Progenitor cell of endocrine pancreas (in vitro differentiated cells): ENCODE results near the gene TTLL11. TPM values are rescaled to one million over a fixed set of nuclear protein-coding genes. Genes with fewer than 3 reads are reported as not detected.

Source experiments
- DNase-seq: peaks from one replicate; pipeline ENCODE4 v3.0.0; 2021; ENCODE audit warnings: low spot score; ENCODE audit not compliant: unreplicated experiment
- H3K27ac Mint-ChIP-seq: 2 replicates; pipeline ENCODE4 v1.8.0; 2021; ENCODE audit warnings: mild to moderate bottlenecking, moderate library complexity, mixed read lengths
- H3K27me3 Mint-ChIP-seq: 2 replicates; pipeline ENCODE4 v1.8.0; 2021; ENCODE audit warnings: mixed read lengths
- H3K36me3 Mint-ChIP-seq: 2 replicates; pipeline ENCODE4 v1.8.0; 2022; ENCODE audit warnings: mixed read lengths; ENCODE audit not compliant: insufficient read depth
- H3K4me1 Mint-ChIP-seq: 2 replicates; pipeline ENCODE4 v1.8.0; 2021; ENCODE audit warnings: low read depth, mixed read lengths
- H3K4me3 Mint-ChIP-seq: 2 replicates; pipeline ENCODE4 v1.8.0; 2021; ENCODE audit warnings: low read depth, mild to moderate bottlenecking, moderate library complexity, mixed read lengths
- H3K9me3 Mint-ChIP-seq: 2 replicates; pipeline ENCODE4 v1.8.0; 2021; ENCODE audit warnings: low read depth, mixed read lengths
- total RNA-seq: library from RNA; stranded (reverse); gene quantifications from 2 replicates; pipeline ENCODE4 v1.2.1, GENCODE V29; 2021
- TF ChIP-seq, protein P1 (sequence below): fragments of 200-600 bp; sonication (generic); IDR thresholded peaks from one replicate; pipeline ENCODE4 v1.5.0; 2021; ENCODE audit warnings: antibody characterized with exemption, mild to moderate bottlenecking; ENCODE audit not compliant: unreplicated experiment

TTLL11 gene
- total RNA-seq, 1 donor from 2014 or later, result 5.3 TPM

DNA sequence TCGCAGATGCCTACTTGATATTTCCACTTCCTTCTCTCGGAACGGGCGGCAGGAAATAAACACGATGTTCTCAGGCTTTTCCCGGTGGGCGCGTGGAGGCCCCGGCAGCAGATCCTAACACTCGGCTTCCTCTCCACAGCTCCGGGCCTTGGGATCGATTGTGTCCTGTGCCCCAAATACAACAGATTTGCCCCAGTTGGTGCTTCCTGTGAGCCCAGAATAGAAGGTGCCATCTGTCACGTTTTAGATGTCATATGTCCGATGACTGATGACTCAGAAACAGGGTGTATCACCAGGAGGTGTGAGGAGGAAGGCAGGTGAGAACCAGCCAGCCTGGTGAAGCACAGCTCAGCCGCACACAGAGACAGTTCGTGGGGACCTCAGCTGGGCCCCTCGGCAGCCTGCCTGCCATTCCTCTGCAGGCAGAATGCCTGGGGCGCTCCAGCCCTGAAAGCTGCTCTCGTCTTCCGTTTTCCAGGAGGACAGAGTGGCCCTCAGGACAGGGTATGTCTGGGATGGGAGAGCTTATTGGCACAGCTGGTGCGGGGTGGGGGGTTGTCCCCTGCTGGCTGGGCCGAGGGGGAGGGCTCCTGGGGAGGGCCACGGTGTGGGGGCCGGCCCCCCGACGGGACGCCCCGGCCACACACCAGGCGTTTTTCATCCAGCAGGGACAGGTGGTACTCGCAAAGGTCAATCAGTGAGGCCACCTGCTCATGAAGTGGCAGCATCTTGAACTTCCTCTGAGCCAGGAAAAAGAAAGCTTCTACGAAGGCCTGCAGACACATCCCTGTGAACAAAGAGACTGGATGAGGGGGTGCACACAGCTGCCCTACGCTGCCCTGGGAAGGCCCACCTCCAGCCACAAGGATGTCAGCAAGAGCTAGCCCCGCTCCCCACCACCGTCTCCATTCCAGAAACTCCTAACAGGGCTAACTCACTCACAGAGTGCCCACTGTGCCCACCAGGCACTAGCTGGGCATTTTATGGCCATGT, 270.7 kb downstream of the TTLL11 start:
- peaks cover 6% of the 10 kb centered on the region for H3K4me1 Mint-ChIP-seq
- no peak overlapping the region for H3K4me3 Mint-ChIP-seq
- TF ChIP-seq, protein P1, sequence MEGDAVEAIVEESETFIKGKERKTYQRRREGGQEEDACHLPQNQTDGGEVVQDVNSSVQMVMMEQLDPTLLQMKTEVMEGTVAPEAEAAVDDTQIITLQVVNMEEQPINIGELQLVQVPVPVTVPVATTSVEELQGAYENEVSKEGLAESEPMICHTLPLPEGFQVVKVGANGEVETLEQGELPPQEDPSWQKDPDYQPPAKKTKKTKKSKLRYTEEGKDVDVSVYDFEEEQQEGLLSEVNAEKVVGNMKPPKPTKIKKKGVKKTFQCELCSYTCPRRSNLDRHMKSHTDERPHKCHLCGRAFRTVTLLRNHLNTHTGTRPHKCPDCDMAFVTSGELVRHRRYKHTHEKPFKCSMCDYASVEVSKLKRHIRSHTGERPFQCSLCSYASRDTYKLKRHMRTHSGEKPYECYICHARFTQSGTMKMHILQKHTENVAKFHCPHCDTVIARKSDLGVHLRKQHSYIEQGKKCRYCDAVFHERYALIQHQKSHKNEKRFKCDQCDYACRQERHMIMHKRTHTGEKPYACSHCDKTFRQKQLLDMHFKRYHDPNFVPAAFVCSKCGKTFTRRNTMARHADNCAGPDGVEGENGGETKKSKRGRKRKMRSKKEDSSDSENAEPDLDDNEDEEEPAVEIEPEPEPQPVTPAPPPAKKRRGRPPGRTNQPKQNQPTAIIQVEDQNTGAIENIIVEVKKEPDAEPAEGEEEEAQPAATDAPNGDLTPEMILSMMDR, result no peak
- H3K27me3 Mint-ChIP-seq, result peaks cover 23% of the 10 kb centered on the region
- no peaks in the 10 kb centered on the region for H3K9me3 Mint-ChIP-seq
- H3K36me3 Mint-ChIP-seq, result no peaks in the 10 kb centered on the region
- DNase-seq, result no peak
- no peak overlapping the region for H3K27ac Mint-ChIP-seq

DNA sequence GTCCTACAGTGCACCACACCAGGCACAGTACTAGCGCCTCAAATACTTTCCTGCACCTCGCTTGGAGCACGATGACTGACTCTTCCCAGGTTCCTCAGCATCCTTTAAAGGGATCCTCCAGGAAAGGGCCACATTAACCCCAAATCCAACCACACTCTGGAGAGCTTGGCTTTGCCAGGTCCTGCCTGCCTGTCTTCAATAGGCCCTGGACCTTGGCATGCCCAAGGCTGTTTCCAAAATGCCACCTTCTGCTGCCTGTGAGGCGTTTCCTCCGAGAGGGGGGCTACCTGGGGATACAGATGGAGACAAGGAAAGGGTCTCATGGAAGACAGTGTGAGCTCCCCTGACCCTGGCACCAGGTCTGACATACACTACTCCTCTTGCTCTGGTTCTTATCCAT, 271.8 kb downstream of the TTLL11 start:
- Mint-ChIP-seq H3K4me3 (no peak overlapping the region), H3K4me1 (peaks cover 8% of the 10 kb centered on the region), H3K36me3 (no peaks in the 10 kb centered on the region), H3K9me3 (no peaks in the 10 kb centered on the region), H3K27me3 (peaks cover 33% of the 10 kb centered on the region), H3K27ac (no peak overlapping the region)
- DNase-seq, result no peak
- TF ChIP-seq, protein P1, result no peak

DNA sequence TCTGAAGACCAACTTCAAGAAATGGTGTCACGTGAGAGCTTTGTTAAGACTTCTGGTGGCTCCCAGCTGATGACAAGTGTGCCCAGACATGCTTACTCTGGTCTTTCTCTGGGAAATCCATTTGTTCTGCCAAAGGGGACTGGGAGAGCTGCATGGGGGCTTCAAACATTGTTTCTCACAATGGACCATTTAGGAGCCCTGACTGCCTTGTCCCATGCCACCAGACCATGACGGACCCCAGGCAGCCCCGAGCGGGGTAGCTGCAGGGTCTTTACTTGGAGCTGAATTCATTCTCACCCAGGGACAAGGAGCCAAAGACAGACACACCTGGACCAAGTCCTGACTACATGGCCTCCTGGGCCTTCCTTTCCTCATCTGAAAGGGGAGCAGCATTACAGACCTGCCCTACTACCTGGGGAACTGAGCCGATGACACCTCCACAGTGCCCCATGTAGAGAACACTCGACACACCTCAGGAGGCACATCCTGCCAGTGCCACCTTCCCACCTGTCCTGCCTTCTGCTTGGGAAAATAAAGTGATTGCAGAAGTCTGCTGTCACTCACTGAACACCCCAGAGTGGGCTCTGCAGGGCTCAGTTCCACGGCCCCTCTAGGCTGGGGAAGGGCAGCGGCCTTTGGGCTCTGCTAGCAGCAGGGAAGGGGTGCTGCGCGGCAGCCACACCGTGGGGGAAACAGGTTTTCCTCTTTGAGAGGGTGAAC, 272.7 kb downstream of the TTLL11 start:
- no peaks in the 10 kb centered on the region for H3K9me3 Mint-ChIP-seq
- no peak overlapping the region for H3K27ac Mint-ChIP-seq
- H3K36me3 Mint-ChIP-seq, result no peaks in the 10 kb centered on the region
- H3K4me1 Mint-ChIP-seq, result peaks cover 14% of the 10 kb centered on the region
- peaks cover 33% of the 10 kb centered on the region for H3K27me3 Mint-ChIP-seq
- no peak for DNase-seq
- no peak overlapping the region for H3K4me3 Mint-ChIP-seq
- TF ChIP-seq, protein P1, result no peak

DNA sequence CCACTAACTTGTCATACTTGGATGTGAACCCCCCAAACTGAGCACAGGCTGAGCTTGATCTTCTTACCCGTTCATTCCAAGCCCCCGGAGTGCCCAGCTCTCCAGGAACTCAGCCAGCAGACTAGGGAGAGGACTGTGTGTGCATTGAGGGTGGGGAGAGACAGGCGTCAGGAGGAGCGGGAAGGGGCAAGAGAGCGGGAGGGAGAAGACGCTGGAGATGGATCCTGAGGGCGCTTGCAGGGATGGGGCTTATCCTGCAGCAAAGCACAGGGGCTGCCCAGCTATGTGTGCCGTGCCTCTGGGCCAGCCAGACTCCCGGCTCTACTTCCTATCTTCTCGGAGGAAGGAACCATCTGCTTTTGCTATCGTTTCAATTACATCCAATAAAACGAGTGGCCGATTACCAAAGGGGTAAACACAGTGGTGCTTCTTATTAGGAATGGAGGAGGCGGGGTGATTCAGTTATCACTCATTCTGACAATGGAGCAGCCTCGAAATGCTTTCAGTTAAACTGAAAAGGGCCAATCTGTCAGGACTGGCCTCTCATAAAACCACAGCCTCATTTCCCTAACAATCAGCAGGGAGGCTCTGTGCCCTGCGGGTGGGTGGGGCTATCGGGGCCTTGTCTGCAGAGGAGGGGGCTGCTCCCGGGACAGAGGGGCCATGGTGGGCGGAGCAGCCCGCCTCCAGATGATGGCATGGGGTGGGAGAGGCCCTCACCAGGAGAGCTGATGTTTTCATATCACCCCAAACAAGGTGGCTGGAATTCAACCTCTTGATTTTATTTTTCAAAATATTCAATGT, 273.5 kb downstream of the TTLL11 start:
- no peak overlapping the region for H3K4me3 Mint-ChIP-seq
- TF ChIP-seq, protein P1, result no peak
- H3K27me3 Mint-ChIP-seq, result peaks cover 33% of the 10 kb centered on the region

More for the DNA sequence above, 273.5 kb downstream of the TTLL11 start:
- H3K9me3 Mint-ChIP-seq, result no peaks in the 10 kb centered on the region
- no peak overlapping the region for H3K27ac Mint-ChIP-seq
- peaks cover 18% of the 10 kb centered on the region for H3K4me1 Mint-ChIP-seq
- H3K36me3 Mint-ChIP-seq, result no peaks in the 10 kb centered on the region
- no peak for DNase-seq
